ENCODE measurements around the gene DVL2.

GRCh38 chr17:7190276-7190917 lies 43.9 kb downstream of the DVL2 start:
- TF ChIP-seq, protein P1, sequence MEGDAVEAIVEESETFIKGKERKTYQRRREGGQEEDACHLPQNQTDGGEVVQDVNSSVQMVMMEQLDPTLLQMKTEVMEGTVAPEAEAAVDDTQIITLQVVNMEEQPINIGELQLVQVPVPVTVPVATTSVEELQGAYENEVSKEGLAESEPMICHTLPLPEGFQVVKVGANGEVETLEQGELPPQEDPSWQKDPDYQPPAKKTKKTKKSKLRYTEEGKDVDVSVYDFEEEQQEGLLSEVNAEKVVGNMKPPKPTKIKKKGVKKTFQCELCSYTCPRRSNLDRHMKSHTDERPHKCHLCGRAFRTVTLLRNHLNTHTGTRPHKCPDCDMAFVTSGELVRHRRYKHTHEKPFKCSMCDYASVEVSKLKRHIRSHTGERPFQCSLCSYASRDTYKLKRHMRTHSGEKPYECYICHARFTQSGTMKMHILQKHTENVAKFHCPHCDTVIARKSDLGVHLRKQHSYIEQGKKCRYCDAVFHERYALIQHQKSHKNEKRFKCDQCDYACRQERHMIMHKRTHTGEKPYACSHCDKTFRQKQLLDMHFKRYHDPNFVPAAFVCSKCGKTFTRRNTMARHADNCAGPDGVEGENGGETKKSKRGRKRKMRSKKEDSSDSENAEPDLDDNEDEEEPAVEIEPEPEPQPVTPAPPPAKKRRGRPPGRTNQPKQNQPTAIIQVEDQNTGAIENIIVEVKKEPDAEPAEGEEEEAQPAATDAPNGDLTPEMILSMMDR (IDR thresholded peaks at IDR 0.05) = no peak
- no peak for TF ChIP-seq POLR2AphosphoS5 (IDR thresholded peaks at IDR 0.05)
